ENCODE measurements around the gene LNPEP.
"Not testable (repeated sequence)": the region's sequence is repeated elsewhere in the genome, so short reads cannot be mapped to it uniquely, and the experiment has no call there.

Gene LNPEP

GRCh38 chr5:96928931-96929708, 6.8 kb upstream of the LNPEP start:
- no peak for DNase-seq (ENCODE audit: low read depth in 4 of 4, low spot score in 1 of 4)

GRCh38 chr5:96930058-96930457, 5.8 kb upstream of the LNPEP start:
- no peak for DNase-seq (ENCODE audit: low read depth in 4 of 4, low spot score in 1 of 4)

GRCh38 chr5:96930589-96930988, 5.3 kb upstream of the LNPEP start:
- no peak for DNase-seq (ENCODE audit: low read depth in 4 of 4, low spot score in 1 of 4)

- not testable (repeated sequence) for DNase-seq (ENCODE audit: low read depth in 4 of 4, low spot score in 1 of 4)
Observed at GRCh38 chr5:96931037-96931436, 4.8 kb upstream of the LNPEP start.

GRCh38 chr5:96931605-96932004, 4.3 kb upstream of the LNPEP start:
- DNase-seq (ENCODE audit: low read depth in 4 of 4, low spot score in 1 of 4), result no peak

GRCh38 chr5:96932026-96932425, 3.9 kb upstream of the LNPEP start:
- no peak for DNase-seq (ENCODE audit: low read depth in 4 of 4, low spot score in 1 of 4)

- DNase-seq (ENCODE audit: low read depth in 4 of 4, low spot score in 1 of 4), result no peak
Observed at GRCh38 chr5:96933764-96934707, 1.8 kb upstream of the LNPEP start.

- peak; percentile 56 to 89 (median 78) for DNase-seq (ENCODE audit: low read depth in 4 of 4, low spot score in 1 of 4)
Observed at GRCh38 chr5:96934708-96935558, 947 bp upstream of the LNPEP start.

- peak in 3 of 4 experiments; percentile 23 to 33 (median 27) for DNase-seq (ENCODE audit: low read depth in 4 of 4, low spot score in 1 of 4)
Observed at GRCh38 chr5:96936431-96937320, 796 bp downstream of the LNPEP start.

GRCh38 chr5:96940586-96940985, 4.7 kb downstream of the LNPEP start:
- no peak for DNase-seq (ENCODE audit: low read depth in 4 of 4, low spot score in 1 of 4)

- DNase-seq (ENCODE audit: low read depth in 4 of 4, low spot score in 1 of 4), result no peak
Observed at GRCh38 chr5:96941140-96941539, 5.3 kb downstream of the LNPEP start.

GRCh38 chr5:96942078-96942477, 6.2 kb downstream of the LNPEP start:
- DNase-seq (ENCODE audit: low read depth in 4 of 4, low spot score in 1 of 4), result no peak

- no peak for DNase-seq (ENCODE audit: low read depth in 4 of 4, low spot score in 1 of 4)
Observed at GRCh38 chr5:96942911-96943310, 7.0 kb downstream of the LNPEP start.

GRCh38 chr5:96943799-96944198, 7.9 kb downstream of the LNPEP start:
- DNase-seq (ENCODE audit: low read depth in 4 of 4, low spot score in 1 of 4), result no peak

- no peak for DNase-seq (ENCODE audit: low read depth in 4 of 4, low spot score in 1 of 4)
Observed at GRCh38 chr5:96945144-96945897, 9.4 kb downstream of the LNPEP start.

GRCh38 chr5:96946381-96946780, 10.5 kb downstream of the LNPEP start:
- no peak for DNase-seq (ENCODE audit: low read depth in 4 of 4, low spot score in 1 of 4)

GRCh38 chr5:96952118-96952750, 16.4 kb downstream of the LNPEP start:
- DNase-seq (ENCODE audit: low read depth in 4 of 4, low spot score in 1 of 4), result no peak

- DNase-seq (ENCODE audit: low read depth in 4 of 4, low spot score in 1 of 4), result no peak
Observed at GRCh38 chr5:96952974-96953730, 17.3 kb downstream of the LNPEP start.

Measured in stimulated activated CD4-positive, alpha-beta T cell treated with anti-CD3 and anti-CD28 coated beads, Interleukin-1b, Interleukin-23, amount 100 ng/mL, for 24 hours (primary cell).